Measurements from ENCODE around the gene PPP1R9B.

PPP1R9B gene

DNA sequence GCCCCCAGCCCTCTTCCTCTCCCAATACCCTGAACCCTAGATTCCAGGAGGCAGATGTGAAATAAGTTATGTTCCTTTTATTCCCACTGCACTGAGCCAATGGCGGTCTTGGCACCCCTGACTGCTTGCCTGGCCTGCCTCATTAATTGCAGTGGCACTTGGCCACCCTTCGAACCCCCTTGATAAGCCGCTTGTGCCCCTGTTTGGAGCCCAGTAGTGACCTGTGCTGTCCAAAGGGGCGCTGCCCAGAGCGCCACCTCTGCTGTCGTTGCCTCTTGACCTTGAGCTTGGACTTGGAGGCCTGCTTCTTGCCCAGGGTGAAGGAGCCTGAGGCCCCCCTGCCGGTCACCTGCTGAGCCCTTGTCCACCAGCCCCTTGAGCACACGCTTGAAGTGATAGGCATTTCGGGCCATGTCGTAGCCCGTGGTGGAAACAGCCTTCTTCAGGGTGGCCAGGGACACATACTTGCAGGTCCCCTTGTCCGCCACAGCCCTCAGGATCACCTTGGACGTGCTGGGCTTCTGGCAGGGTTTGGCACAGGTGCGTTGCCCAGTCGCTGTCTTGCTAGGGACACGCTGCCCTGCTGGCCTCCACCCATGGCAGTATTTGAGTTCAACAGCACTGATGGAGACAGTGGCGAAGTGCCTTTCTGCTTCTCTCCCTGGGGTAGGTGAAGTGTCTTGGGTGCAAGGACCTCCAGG is 21.0 kb upstream of the PPP1R9B start:
- no peak for DNase-seq

- DNase-seq, result no peak
These were observed 20.3 kb upstream of the PPP1R9B start for GRCh38 chr17:50170662-50171370.

DNA sequence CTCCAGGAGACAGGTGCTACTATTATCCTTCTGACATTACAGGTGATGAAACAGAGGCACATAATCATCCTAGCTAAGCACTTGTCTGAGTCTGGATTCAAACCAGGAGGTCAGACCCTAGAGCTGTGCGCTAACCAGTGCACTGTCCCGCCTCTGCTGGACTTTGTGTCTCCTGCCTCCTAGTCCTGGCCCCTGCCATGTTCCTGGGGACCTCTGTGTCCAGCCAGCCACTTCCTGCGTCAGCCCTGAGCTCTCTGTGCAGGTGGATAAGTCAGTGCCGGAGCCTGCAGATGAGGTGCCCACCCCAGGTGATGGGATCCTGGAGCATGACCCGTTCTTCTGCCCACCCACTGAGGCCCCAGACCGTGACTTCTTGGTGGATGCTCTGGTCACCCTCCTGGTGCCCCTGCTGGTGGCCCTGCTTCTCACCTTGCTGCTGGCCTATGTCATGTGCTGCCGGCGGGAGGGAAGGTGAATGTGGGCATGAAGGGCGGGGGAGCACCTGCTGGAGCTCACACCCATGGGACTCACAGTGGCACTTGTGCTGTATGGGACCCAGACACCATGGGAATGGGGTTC is 19.5 kb upstream of the PPP1R9B start:
- no peak for DNase-seq

DNA sequence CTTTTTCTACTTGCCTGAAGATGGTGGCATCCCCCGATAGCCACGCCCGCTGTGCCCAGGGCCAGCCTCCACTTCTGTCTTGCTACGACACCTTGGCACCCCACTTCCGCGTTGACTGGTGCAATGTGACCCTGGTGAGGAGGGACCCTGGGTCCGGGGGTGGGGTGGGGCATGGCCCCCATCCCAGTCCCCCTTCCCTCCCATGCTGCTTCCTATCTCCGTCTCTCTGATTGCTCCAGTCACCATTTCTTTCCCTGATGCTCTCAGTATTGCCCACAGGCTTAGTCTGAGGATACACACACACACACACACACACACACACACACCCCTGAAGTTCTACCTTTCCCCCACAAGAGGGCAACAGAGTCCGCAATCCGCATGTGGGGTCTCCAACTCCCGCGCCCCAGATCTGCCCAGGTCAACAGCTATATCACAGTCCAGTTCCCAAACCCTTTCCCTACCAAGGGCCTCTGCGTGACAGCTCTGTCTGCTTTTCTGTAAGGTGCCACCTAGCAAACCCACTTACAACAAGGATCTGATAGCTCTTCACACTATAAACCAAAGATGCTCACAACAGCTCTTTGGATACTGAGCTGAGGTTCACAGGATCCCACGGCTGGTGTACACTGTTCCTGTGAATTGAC is 18.8 kb upstream of the PPP1R9B start:
- peak; percentile 92 to 96 for DNase-seq

DNA sequence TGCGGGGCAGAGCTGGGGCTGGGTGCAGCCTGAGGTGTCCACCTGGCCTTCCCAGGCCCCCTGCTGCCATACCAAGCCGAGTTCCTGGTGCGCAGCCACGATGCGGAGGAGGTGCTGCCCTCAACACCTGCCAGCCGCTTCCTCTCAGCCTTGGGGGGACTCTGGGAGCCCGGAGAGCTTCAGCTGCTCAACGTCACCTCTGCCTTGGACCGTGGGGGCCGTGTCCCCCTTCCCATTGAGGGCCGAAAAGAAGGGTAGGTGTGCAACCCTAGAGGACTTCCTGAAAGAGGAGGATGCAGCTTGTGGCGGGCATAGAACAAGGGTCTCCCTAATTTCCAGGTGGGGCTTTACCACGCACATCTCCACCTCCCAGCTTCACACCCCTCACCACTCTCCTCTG is 17.8 kb upstream of the PPP1R9B start:
- no peak for DNase-seq

- no peak for DNase-seq
These were observed 16.9 kb upstream of the PPP1R9B start for GRCh38 chr17:50167371-50167770.

DNA sequence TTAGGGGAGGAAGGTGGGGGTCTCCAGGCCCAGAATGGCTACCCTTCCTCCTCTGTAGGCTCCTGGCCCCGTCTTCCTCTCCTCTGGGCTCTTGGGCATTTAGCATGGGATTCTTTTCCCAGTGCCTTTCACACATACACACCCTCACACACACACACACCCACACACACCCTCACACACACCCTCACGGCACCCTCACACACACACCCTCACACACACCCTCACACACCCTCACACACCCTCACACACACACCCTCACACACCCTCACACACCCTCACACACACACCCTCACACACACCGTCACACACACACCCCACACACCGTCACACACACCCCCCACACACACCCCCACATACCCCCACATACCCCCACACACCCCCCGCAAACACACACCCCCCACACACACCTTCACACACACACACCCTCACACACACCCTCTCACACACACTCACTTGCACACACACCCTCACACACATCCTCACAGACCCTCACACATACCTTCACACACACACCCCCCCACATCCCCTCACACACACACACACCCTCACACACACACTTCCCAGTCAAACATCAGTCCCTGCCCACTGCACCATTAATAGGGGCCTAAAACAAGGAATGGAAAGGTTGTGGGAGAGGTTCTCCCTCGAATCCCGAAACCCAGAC is 16.2 kb upstream of the PPP1R9B start:
- DNase-seq, result no peak

GRCh38 chr17:50165867-50166517 is 15.5 kb upstream of the PPP1R9B start, which contains the start of gene SGCA:
SGCA (plus strand) TSS chr17:50166005; CDS start chr17:50166041, 36 bp downstream.
- no peak for DNase-seq

GRCh38 chr17:50165466-50165865 is 15.0 kb upstream of the PPP1R9B start:
- DNase-seq, result no peak

GRCh38 chr17:50165066-50165465 is 14.6 kb upstream of the PPP1R9B start:
- no peak for DNase-seq

GRCh38 chr17:50164697-50164988 is 14.2 kb upstream of the PPP1R9B start:
- no peak for DNase-seq

- DNase-seq, result peak; percentile 51 to 57
These were observed 13.6 kb upstream of the PPP1R9B start for GRCh38 chr17:50163843-50164696.

DNA sequence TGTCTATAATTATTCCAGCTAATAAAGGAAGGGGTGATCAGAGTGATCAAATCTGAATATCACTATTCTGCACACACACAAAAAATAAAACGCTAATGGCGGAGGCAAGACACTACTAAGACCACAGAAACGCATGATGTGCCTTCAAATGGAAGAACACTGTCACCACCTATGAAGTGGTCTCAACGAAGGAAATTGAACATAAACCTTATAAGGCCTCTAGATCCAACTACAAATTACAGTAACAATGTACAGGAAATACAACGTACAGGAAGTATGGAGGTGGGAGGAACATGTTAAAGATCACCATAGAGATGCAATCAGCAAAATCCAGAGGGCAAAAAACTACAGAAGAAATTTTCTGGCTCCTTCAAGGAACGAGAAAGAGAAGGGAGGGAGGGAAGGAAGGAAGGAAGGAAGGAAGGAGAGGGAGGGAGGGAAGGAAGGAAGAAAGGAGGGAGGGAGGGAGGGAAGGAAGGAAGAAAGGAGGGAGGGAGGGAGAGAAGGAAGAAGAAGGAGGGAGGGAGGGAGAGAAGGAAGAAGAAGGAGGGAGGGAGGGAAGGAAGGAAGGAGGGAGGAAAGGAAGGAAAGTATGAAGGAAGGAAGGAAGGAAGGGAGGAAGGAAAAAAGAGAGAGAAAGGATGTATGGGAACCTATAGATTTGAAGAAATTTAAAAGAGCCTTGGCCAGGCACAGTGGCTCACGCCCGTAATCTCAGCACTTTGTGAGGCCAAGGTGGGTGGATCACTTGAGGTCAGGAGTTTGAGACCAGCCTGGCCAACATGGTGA is 12.2 kb upstream of the PPP1R9B start:
- DNase-seq, result no peak

DNA sequence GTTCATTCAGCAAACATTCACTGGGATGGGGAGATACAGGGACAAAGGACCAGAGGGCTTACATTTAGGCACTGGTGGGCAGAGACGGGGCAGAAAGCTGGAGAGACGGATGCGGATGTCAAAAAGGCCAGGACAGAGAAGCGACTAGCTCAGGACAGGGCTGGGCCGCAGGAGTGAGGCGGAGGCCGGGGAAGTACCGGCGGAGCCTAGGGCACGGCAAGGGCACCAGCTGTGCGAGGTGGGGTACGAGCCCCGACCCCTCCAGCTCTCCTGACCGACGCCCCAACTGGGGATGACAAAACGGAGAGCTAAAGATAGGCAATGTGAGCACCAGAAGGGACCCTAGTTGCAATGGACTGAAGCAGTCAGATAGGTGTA is 11.4 kb upstream of the PPP1R9B start:
- no peak for DNase-seq

DNA sequence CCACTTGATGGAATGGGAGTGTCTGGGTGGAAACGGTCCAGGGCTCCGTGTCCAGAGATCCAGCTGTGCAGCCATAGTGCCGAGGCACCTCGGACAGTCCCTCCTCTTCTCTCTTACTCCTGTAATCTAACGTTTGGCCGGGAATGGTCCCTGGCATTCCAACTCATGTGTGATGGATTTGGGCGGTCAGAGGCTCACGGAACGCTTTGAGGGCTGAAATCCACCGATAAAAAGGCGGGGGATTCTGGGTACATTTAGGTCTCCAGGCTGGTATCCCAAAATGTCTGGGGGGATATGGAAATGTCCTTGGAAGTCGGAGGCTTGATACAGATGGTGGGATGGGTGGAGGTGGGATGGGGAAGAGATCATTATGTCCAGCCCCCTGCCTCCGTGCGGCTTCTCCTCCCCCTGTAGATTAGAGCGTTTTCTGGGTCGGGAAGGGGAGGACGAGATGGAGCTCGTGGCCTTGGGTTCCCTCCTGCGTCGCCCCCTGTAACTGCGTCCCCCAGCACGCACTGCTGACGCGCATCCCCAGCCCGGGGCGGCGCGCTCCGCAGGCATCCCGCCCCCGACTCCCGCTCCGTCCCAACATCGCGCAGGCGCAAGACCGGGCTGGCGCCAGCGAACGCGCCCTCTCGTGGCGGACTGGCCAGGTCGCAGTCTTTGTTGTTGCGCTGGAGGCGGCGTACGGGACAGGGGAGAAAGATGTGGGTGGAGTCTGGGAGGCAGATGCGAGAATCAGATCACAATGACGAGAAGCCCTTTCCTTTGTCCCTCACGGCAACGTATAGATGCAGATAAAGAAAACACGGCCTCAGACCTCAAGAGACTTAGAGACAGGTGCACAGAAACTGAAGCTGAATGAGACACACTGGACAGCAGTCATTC is 10.8 kb upstream of the PPP1R9B start:
- DNase-seq, result peak; percentile 93 to 98

DNA sequence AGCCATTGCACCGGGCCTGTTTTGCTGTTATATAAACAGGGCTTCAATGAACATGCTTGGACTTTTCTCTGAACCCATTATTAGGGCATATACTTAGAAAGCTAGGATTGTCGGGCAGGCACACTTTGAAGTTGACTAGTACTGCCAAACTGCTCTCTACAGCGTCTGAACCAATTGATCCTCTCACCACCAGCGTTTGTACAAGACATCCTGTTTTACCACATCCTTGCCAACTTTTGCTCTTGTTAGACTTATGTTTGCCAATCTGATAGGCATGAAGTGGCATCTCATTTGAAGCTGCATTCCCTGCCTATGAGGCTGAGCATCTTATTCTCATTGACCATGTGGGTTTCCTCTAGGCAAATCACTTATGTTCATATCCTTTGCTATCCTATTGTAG is 7.4 kb upstream of the PPP1R9B start:
- DNase-seq, result no peak

- no peak for DNase-seq
These were observed 4.8 kb upstream of the PPP1R9B start for GRCh38 chr17:50155115-50155819.

- no peak for DNase-seq
These were observed 4.1 kb upstream of the PPP1R9B start for GRCh38 chr17:50154604-50155003.

Data from Kasumi-1 (cell line).